ENCODE data around the gene RALGAPA1.

- no peak for TF ChIP-seq CTCF (IDR thresholded peaks at IDR 0.05; ENCODE audit: low read depth, low read length, poor library complexity, severe bottlenecking)
- TF ChIP-seq EZH2phosphoT487 (IDR thresholded peaks at IDR 0.05; ENCODE audit: borderline replicate concordance, low read length): no peak
Observed at GRCh38 chr14:35515916-35516315, 293.2 kb downstream of the RALGAPA1 start.

Data from DOHH2 (cell line).